Sigmoid colon (tissue), 4 donors: ENCODE results near the gene DDX3X.

Experiments
- CTCF ChIP-seq, 4 experiments: fragments of 450-650 bp in 3 of 4; fragments of 200-600 bp in 1 of 4; IDR thresholded peaks; one replicate each; pipeline ENCODE4 v1.5.1; 2016 to 2019; ENCODE audit warnings: antibody characterized with exemption in 4 of 4, mild to moderate bottlenecking in 3 of 4, moderate library complexity in 2 of 4
- EP300 ChIP-seq, 4 donors: sonication (generic); formaldehyde crosslinking; IDR thresholded peaks; one replicate each; pipeline ENCODE4 v1.6.1; 2017; ENCODE audit warnings: antibody characterized with exemption in 4 of 4

GRCh38 chrX:41314881-41315280 is 19.1 kb upstream of the DDX3X start:
- TF ChIP-seq CTCF (IDR thresholded peaks at IDR 0.05) (no peak), EP300 (IDR thresholded peaks at IDR 0.05) (no peak)
